RCC 7860 (cell line): ENCODE measurements around the gene MLPH.

Experiments
- DNase-seq: peaks from one replicate; pipeline ENCODE4 v3.0.0-alpha.2; 2015; ENCODE audit warnings: low spot score
- FAIRE-seq: peaks from 2 replicates; lab custom pipeline; 2012; peaks lifted over from hg19 to GRCh38; lab: Jason Lieb, UNC

MLPH gene

DNA sequence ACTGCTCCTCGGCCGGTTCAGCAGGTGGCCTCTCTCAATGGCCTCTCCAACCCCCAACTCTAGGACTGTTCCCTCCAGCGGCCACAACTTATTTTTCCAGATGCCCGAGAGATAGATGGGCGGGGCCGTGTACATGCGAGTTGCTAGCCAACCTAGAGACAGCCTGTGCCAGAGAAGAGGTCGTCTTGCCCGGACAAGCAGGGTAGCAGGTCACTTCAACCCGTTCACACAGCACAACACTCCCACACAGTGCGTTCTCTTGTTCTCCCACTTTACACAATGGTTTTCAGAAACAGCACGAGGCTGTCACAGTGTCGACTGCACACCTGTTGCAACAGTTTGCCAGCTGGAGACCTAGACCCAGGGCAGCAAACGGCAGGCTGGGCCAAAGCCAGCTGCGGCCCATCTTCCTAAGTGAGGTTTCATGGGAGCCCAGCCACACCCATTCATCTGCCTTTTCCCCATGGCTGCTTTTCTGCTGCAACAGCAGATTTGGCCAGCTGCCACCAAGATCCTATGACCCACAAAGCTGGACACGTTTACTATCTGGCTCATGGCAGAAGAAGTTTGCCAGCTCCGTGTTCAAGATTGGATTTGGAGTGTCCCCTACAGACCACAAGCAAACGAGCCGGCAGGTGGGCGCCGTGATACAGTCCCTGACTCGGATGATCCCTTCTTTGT lies 72.0 kb downstream of the MLPH start:
- DNase-seq (peak; percentile 27), FAIRE-seq (no peak)

GRCh38 chr2:237561221-237561620 lies 74.2 kb downstream of the MLPH start:
- DNase-seq (no peak), FAIRE-seq (no peak)

DNA sequence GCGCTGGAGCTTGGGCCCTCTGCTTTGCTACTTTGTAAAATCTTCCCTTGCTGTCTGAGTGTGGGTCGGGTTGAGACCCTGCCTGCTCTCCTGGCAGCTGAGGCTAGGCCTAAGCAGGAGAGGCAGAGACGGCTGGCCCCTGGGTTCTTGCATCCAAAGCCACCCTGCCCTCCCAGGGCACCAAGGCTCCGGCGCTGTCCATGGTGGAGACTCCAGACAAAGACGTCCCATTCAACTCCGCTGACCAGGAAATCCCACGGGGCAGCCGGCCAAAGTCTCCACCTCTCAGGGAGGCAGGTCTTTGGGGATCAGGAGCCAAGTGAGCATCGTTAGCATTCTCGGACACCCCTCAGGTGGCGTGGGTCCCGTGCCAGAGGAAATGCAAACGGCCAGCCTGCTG lies 76.8 kb downstream of the MLPH start:
- DNase-seq (no peak), FAIRE-seq (no peak)

DNA sequence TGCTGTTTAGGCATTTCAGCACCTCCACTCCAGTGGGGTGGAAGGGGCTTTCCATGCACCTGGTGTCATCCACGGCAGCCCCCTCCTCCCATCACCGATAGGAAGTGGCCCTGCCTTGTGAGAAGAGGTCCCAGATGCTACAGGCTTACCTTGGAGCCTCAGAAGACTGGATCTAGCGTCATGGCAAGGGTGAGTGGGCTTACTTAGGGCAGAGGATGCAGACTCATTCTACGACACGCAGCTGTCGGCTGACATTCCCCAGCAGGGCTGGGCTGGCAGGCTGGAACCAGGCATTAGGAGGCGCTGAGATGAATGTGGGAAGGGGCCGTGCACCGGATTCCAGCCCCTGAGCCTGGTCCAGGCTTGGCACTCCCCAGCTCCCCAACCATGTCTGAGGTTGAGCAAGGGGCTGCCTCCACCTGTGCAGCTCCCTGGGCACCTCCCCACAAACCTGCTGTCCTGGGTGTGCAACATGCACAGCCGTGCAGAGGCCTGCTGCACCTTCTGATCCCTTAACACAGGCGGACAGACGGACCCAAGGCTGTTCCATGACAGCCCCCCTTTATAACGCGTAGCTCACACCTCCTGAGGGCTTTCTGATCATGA lies 77.6 kb downstream of the MLPH start:
- DNase-seq (no peak), FAIRE-seq (no peak)

DNA sequence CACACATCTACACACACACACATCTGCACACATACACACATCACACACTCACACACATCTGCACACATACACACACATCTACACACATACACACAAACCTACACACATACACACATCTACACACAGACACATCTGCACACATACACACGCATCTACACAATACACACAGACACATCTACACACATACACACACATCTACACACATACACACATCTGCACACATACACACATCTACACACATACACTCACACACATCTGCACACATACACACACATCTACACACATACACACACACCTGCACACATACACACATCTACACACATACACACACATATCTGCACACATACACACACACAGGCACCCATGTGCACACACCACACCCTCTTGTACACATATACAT lies 78.9 kb downstream of the MLPH start:
- DNase-seq = no peak
- no peak for FAIRE-seq

GRCh38 chr2:237566401-237567235 lies 79.6 kb downstream of the MLPH start, which contains the start of gene PRLH:
Gene PRLH, plus strand, starts transcription at chr2:237566574. Its CDS starts 0 bp downstream, at chr2:237566574.
- FAIRE-seq (no peak), DNase-seq (no peak)

GRCh38 chr2:237567276-237568029 lies 80.4 kb downstream of the MLPH start:
- FAIRE-seq (no peak), DNase-seq (no peak)

DNA sequence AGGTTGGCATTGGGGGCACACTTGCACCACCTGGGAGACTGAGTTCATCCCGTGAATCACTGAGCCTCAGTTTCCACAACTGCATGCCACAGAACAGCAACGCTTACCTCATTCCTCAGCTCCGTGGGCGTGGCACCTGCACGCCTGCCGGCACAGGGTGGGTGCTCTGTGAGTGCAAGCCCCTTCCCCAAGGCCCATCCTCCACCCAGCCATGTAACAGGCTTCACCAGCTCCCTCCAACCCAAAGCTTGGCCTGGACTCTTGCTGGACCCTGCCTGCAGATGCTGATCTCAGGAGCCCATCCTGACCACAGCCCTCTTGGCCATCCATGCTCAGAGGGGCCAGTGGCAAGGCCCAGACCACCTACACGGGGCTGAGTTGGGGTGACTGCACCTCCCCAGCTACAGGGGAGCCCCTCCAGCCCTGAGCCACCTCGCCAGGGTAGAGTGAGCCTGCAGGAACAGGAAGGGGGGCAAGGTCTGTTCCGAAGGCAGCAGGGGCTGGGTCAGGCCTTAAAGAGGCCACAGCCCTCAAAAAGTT lies 81.1 kb downstream of the MLPH start:
- DNase-seq = no peak
- no peak for FAIRE-seq

DNA sequence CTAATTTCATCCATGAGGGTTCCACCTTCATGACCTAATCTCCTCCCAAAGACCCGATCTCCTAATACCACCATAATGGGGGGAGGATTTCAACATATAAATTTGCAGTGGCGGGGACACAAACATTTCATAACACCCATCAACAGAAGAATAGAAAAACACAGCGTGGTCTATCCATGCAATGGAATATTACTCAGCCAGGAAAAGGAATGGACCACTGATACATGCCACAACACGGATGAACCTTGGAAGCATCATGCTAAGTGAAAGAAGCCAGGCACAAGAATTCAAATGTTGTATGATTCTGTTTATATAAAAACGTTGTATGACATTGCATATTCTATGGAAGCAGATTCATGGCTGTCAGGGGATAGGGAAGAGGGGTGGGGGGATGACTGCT lies 82.0 kb downstream of the MLPH start:
- FAIRE-seq = no peak
- no peak for DNase-seq

- DNase-seq (no peak), FAIRE-seq (no peak)
Measured at GRCh38 chr2:237569896-237570295, 82.8 kb downstream of the MLPH start.

GRCh38 chr2:237570776-237571335 lies 83.8 kb downstream of the MLPH start:
- DNase-seq (no peak), FAIRE-seq (no peak)

- no peak for FAIRE-seq
Measured at GRCh38 chr2:237571551-237571950, 84.5 kb downstream of the MLPH start.

DNA sequence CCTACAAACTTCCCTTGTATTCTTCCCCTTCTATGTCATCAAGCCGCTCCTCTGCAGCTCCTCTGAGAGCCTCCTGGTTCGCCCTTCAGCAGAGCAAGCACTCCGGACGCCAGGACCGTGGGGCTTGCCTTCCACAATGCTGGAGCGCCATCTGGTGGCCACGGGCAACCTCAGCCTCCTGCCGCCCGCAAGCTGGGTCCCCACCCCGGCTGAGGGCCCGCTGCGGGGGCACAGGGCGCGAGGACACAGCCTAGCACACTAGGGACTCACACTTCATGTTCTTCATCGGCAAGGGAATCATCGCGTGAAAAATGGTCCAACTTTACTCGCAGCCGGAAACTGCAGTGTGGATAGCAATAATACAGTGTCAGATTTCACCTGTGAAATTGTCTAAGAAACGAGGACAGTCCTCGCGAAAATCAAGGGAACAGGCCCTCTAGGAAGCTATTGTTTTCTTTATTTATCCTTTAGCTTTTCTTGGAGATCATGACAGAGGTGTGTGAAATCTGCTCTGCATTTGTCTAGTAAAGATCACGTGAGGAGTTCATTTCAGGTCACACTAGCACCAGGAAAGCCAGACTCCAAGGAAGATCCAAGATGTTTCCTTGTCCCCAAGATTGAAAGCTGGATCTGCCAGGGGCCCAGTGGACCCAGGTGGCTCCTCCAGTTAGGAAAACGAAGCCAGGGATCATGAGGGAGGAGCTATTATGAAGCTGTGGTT lies 85.1 kb downstream of the MLPH start:
- DNase-seq = peak; percentile 77
- no peak for FAIRE-seq

More at GRCh38 chr2:237571551-237571950, 84.5 kb downstream of the MLPH start:
- DNase-seq = no peak

DNA sequence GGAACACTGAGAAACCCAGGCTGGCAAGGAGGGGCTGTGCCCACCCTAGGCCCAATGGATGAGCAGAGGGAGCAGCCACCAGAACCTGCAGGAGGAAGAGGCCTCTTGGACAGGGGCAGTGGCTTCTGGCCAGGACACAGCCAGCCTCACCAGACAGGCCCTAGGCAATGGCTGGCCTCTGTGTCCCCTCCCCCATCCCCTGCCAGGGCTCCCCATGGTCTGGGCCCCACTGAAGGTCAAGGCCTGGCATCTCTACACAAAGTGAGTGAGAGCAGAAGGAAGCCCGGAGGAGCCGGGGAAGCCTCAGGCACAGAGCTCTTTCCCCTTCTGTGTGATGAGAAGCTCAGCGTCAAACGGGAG lies 85.7 kb downstream of the MLPH start:
- no peak for FAIRE-seq
- no peak for DNase-seq

DNA sequence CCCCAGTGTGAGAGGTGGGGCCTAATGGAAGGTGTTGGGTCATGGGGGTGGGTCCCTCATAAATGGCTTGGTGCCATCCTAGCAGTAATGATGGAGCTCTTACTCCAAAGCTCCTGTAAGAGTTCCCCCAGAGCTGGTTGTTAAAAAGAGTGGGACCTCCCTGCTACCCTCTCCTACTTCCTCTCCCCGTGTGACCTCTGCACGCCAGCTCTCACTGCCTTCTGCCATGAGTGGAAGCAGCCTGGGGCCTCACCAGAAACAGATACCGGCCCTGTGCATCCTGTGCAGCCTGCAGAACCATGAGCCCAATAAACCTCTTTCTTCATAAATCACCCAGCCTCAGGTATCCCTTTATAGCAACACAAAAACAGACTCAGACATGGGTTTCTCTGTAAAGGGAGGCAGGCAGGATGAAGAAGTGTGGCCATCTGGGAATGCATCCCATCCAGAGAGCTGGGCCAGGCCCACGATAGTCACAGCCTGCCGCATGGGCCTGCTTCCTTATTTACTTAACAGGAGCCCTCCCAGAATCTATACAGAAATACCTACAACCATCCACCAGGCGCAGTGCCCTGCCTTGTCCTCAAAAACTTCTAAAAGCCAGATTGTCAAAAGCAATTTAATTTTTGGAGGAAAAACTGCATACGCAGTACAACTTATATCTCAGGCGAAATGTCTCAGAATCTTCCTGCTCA lies 86.8 kb downstream of the MLPH start:
- no peak for FAIRE-seq
- DNase-seq = no peak

DNA sequence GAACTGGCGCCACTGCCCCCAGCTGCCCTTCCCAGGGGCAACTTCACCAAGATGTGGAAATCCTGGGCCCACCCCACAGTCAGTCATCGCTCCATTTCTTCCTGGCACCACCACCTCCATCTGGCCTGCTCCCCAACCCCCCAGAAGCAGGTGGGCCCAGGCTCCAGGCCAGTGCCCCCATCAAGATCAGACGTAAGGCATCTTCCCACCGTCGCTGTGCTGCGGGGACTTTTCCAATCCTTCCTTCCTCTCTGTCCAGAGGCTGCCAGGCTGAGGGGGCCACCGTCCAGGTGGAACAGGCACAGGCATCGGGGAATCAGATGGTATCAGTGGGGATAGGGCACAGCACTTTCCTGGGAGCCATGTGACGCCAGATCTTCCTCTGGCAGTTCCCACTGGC lies 87.4 kb downstream of the MLPH start:
- FAIRE-seq = no peak
- DNase-seq = no peak

GRCh38 chr2:237574894-237575868 lies 88.1 kb downstream of the MLPH start:
- DNase-seq = no peak
- no peak for FAIRE-seq
